ENCODE results near the gene PALS1.
"Not testable (repeated sequence)": the region's sequence is repeated elsewhere in the genome, so short reads cannot be mapped to it uniquely, and the experiment has no call there.

The PALS1 gene

GRCh38 chr14:67257906-67258305 is 16.7 kb downstream of the PALS1 start:
- no peak for DNase-seq (ENCODE audit: low read depth in 3 of 3)

DNA sequence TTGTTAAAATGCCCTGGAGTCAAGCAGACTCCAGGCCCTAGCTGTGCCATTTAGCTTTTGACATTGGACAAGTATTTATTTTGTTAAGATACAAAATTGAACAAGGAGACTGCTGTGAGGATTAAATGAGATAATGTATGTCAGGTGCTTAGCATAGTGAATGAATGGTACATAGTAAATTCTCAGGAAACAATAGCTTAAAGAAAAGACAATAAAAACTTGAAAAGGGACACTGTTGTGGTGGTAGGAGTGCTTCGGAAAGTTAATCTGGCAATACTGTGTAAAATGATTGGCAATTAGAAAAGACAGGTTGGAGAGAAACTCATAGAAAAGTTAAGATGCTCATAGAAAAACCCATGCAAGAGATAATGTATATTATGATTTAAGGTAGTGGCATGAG is 19.7 kb downstream of the PALS1 start:
- no peak for DNase-seq (ENCODE audit: low read depth in 3 of 3)

- DNase-seq (ENCODE audit: low read depth in 3 of 3), result no peak
Measured at GRCh38 chr14:67263499-67264149, 22.4 kb downstream of the PALS1 start.

DNA sequence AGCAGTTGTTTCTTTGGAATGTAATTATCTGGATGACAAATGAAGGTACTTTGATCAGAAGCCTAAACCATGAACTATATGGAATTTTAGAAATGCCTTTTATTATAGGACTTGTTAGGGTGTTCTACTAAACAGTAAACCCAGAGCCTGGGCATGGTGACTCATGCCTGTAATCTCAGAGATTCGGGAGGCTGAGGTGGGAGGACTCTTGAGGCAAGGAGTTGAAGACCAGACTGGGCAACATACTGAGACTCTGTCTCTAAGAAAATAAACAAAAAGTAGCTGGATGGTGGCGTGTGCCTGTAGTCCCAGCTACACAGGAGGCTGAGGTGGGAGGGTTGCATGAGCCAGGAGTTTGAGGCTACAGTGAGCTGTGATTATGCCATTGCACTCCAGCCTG is 23.9 kb downstream of the PALS1 start:
- no peak for DNase-seq (ENCODE audit: low read depth in 3 of 3)

- no peak for DNase-seq (ENCODE audit: low read depth in 3 of 3)
Measured at GRCh38 chr14:67267576-67268328, 26.5 kb downstream of the PALS1 start.

GRCh38 chr14:67268426-67269150 is 27.4 kb downstream of the PALS1 start:
- DNase-seq (ENCODE audit: low read depth in 3 of 3), result no peak

- no peak for DNase-seq (ENCODE audit: low read depth in 3 of 3)
Measured at GRCh38 chr14:67269298-67270060, 28.2 kb downstream of the PALS1 start.

DNA sequence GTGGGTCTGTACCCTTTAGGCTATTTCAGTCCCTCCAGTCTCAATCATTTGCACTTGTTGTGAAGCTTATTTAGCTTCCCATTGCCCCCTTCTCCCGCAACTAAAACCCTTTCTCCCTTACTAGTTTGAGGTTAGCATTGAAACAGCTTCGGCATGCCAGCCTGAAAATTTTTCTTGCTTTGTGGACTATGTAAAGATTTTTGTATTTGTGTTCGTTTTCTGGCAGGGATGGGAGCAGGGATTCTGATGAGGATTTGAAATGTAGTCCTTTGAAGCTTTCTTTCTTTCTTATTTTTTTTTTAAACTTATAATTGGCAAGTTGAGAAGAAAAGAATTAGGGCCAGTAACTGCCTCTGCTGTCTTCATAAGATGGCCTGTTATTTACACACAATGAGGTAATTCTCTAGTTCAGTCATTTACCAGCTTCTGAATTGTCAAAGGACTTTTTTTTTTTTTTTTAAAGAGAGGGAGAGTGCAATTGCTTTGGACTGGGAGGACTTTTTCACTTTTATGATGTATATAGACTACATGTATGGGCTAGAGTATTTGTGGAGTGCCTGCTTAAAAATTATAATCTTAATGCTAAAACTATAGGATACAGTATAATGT is 29.0 kb downstream of the PALS1 start:
- no peak for DNase-seq (ENCODE audit: low read depth in 3 of 3)

DNA sequence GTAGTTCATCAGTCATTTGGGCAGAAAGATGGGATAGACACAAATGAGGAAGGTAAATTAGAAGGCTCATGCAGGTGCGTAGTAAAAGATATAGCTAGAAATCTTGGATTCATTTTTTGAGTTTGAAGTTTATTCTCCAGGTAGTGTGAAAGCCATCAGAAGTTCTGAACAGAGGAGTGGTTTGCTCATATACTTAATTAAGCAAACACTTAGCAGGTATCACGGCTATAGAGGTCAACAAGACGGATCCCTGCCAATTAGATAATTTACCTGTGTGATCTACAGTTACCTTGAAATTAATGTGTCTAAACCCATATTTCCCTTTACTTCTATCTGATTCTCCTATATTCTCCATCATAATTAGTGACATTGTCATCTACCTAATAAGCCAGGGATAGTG is 29.7 kb downstream of the PALS1 start:
- no peak for DNase-seq (ENCODE audit: low read depth in 3 of 3)

DNA sequence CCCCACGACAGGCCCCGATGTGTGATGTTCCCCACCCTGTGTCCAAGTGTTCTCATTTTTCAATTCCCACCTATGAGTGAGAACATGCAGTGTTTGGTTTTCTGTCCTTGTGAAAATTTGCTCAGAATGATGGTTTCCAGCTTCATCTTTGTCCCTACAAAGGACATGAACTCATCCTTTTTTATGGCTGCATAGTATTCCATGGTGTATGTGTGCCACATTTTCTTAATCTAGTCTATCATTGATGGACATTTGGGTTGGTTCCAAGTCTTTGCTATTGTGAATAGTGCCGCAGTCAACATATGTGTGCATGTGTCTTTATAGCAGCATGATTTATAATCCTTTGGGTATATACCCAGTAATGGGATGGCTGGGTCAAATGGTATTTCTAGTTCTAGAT is 32.0 kb downstream of the PALS1 start:
- not testable (repeated sequence) for DNase-seq (ENCODE audit: low read depth in 3 of 3)

DNA sequence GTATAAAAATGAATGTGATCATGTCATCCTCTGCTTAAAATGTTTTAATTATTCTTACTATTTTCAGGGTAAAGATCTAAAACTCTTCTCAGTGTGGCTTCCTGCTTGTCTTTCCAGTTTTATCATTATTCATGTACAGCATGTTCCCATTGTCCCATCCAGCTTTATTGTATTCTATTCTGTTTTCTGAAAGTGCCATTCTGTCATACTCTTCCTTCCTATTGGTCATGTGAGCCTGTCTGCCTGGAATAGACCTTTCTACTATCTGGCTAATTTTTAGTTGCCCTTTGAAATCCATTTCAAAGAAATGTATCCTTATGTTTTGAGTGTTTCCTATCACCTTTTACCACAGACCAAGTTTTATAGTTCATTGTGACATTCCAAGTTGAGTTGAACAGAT is 34.9 kb downstream of the PALS1 start:
- no peak for DNase-seq (ENCODE audit: low read depth in 3 of 3)

DNA sequence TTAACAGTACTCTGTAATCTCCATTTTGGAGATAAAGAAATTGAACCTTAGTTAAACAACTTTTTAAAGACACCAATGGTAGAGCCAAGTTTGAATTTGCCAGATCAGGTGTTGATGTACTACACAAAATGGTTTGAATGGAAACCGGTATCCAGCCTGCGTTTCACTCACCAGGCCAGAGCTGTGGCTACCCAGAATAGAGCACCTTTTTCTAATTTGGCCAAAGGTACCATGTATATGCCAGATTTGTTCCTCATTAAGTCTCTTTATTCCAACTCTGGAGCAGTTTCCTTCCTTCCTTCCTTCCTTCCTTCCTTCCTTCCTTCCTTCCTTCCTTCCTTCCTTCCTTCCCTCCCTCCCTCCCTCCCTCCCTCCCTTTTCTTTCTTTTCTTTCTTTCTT is 39.3 kb downstream of the PALS1 start:
- no peak for DNase-seq (ENCODE audit: low read depth in 3 of 3)

DNA sequence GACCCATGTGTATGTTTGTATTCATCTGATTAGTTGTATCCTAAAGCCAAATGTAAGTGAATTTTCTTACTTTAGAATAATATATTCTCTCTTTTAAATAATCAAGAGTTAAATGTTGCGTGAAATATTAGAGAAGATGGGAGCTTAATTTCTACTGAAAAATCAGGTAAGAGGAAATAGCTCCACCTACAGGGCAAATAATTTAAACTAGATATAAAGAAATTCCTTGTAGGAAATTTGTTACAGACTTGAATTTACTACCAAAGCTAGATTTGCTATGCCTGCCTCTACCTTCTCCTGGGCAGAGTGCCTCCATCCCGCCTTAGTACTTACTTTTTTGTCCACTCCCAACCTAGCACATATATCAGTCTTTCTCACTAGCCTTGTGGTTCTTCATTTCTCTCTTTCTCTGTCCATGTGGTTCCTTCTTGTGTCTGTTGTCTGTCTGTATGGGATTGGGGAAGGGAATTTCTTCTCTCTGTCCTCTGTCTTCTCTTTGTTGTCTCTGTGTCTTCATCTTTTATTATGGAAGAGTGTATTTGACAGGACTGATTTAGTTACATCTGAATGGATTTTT is 44.7 kb downstream of the PALS1 start:
- DNase-seq (ENCODE audit: low read depth in 3 of 3), result no peak

All from stimulated activated CD4-positive, alpha-beta T cell treated with anti-CD3 and anti-CD28 coated beads, TNF-alpha, amount 100 ng/mL, for 48 hours (primary cell).